ENCODE results near the gene ARSJ.

ARSJ gene

DNA sequence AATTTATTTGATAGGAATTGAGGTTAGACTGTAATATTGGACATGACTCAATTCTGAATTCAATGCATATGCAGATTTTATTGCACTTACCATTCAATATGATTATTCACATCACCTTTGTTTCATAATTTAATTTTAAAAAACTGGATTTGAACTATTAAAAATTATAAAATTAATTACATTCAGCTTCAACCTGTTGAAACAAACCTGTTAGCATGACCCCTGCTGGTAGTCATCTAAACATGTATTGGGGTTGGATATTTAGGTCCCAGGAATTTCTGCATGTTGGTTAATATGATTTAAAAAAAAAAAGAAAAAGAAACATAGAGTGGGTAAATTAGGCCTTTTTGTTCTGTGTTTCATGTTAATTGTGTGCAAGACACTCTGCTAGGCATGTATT is 85.9 kb downstream of the ARSJ start:
- TF ChIP-seq, protein P1, sequence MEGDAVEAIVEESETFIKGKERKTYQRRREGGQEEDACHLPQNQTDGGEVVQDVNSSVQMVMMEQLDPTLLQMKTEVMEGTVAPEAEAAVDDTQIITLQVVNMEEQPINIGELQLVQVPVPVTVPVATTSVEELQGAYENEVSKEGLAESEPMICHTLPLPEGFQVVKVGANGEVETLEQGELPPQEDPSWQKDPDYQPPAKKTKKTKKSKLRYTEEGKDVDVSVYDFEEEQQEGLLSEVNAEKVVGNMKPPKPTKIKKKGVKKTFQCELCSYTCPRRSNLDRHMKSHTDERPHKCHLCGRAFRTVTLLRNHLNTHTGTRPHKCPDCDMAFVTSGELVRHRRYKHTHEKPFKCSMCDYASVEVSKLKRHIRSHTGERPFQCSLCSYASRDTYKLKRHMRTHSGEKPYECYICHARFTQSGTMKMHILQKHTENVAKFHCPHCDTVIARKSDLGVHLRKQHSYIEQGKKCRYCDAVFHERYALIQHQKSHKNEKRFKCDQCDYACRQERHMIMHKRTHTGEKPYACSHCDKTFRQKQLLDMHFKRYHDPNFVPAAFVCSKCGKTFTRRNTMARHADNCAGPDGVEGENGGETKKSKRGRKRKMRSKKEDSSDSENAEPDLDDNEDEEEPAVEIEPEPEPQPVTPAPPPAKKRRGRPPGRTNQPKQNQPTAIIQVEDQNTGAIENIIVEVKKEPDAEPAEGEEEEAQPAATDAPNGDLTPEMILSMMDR (IDR thresholded peaks at IDR 0.05; ENCODE audit: low read depth, low read length) = peak; percentile 19
- H3K4me3 ChIP-seq (replicated peaks in 1 of 2; ENCODE audit: low read depth in 2 of 2, low read length in 2 of 2) = no peak overlapping the region
- DNase-seq (ENCODE audit: low read depth in 2 of 2) = peak; percentile 37 to 51

DNA sequence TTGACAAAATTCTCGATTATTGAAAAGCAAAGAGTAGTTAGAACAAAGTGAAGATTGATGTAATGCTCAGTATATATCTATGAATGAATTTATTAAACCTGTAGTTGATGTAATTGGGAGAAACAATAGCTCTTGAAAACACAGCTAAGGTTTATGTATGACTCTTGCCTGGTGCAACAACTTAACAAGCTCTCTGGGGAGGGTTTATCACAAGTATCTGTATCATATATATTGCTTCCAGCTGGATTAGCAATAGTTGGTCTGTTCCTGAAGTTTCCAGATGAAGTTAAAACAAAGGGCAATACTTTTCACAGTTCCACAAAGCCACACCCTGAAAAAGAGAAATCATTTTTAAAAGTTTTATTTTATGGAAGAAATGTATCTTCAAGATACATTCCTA is 91.4 kb downstream of the ARSJ start:
- no peak overlapping the region for H3K4me3 ChIP-seq (replicated peaks in 1 of 2; ENCODE audit: low read depth in 2 of 2, low read length in 2 of 2)
- no peak for DNase-seq (ENCODE audit: low read depth in 2 of 2)
- TF ChIP-seq, protein P1 (IDR thresholded peaks at IDR 0.05; ENCODE audit: low read depth, low read length) = no peak

DNA sequence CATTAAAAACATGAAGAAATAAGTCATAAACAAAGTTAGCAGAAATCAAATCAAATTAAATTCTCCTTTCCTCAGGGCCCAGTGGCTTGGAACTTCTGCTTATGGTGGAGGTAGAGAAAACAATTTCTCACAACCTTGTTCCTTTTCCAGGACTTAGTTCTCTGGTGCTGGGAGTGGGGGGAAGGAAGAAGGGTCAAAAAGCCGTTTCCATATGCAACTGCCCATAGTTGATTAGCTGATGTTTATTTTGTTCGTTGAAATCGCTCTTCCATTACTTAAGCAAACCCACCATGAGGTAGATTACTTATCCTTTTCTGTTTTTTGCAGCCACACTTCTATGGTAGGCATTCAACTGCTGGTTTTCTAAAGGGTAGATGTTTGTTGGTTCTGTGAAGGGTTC is 94.2 kb downstream of the ARSJ start:
- no peak overlapping the region for H3K4me3 ChIP-seq (replicated peaks in 1 of 2; ENCODE audit: low read depth in 2 of 2, low read length in 2 of 2)
- TF ChIP-seq, protein P1 (IDR thresholded peaks at IDR 0.05; ENCODE audit: low read depth, low read length) = no peak
- no peak for DNase-seq (ENCODE audit: low read depth in 2 of 2)

DNA sequence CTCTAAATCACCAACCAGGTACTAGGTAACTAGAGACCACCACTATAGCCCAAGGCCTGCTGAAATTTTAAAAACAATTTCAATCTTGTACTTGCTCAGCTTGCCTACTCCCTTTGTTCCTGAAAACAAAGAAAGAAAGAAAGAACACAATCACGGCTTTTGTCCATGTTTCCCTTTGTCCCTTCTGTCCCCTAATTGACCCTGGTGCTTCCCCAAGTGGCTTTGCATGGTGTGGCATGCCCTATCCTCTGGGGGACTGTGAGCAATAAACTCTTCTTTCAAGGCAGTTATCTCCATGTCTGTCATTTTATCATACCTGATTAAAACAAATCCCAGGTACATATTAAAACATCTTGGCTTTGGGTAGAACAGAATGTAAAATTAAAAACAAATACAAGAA is 94.8 kb downstream of the ARSJ start:
- TF ChIP-seq, protein P1 (IDR thresholded peaks at IDR 0.05; ENCODE audit: low read depth, low read length) = no peak
- DNase-seq (ENCODE audit: low read depth in 2 of 2) = no peak
- H3K4me3 ChIP-seq (replicated peaks in 1 of 2; ENCODE audit: low read depth in 2 of 2, low read length in 2 of 2) = no peak overlapping the region

DNA sequence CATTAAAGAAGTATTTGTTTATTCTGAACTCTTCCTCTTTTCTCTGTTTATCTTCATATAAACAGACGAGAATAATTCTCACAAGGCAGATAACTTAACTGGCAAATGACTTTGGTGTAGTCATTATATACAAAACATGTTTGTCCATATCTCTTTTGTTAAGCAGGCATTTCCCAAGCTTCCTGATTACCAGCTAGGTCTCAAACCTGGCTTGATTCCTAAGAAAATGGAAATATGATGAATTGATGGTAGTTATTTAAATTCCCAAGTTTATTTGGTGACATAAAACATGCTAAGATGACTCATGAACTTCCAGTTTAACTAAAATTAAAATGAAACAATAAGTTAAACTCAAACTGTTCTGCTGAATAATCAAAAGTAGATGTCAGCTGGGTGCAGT is 96.8 kb downstream of the ARSJ start:
- H3K4me3 ChIP-seq (replicated peaks in 1 of 2; ENCODE audit: low read depth in 2 of 2, low read length in 2 of 2) = no peak overlapping the region
- DNase-seq (ENCODE audit: low read depth in 2 of 2) = peak; percentile 21 to 43
- TF ChIP-seq, protein P1 (IDR thresholded peaks at IDR 0.05; ENCODE audit: low read depth, low read length) = no peak

DNA sequence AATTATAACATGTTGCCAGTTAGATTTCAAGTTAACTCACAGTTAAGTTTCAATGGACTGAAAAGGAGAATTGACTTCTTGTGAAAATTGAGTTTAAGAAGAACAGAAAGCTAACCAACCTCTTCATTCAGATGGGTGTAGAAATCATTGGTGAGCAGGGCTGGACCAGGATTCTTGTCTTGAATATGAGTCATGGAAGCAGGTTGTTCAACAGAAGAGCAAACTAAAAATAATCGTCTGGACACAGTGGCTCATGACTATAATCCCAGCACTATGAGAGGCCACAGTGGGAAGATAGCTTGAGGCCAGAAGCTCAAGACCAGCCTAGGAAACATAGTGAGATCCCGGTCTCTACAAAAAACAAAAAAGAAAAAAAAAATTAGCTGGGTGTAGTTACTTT is 98.2 kb downstream of the ARSJ start:
- peak in 1 of 2 donors; percentile 53 for DNase-seq (ENCODE audit: low read depth in 2 of 2)
- TF ChIP-seq, protein P1 (IDR thresholded peaks at IDR 0.05; ENCODE audit: low read depth, low read length) = no peak

More for the DNA sequence above, 98.2 kb downstream of the ARSJ start:
- no peak overlapping the region for H3K4me3 ChIP-seq (replicated peaks in 1 of 2; ENCODE audit: low read depth in 2 of 2, low read length in 2 of 2)
